HG03139 (cell line): ENCODE measurements around the gene ZBTB20.

ENCODE experiments used
- ATAC-seq: cut with Tn5 transposase; IDR thresholded peaks from one replicate; pipeline ENCODE4 v1.9.1; 2021; ENCODE audit not compliant: unreplicated experiment

Gene ZBTB20

GRCh38 chr3:114393367-114394072, 753.6 kb downstream of the ZBTB20 start:
- ATAC-seq: no peak

GRCh38 chr3:114392831-114393230, 754.3 kb downstream of the ZBTB20 start:
- no peak for ATAC-seq

- ATAC-seq: no peak
Measured at GRCh38 chr3:114389156-114389555, 757.9 kb downstream of the ZBTB20 start.

GRCh38 chr3:114384558-114384903, 762.6 kb downstream of the ZBTB20 start:
- ATAC-seq: no peak

GRCh38 chr3:114383875-114384557, 763.1 kb downstream of the ZBTB20 start:
- peak; percentile 86 for ATAC-seq

GRCh38 chr3:114380233-114380651, 766.8 kb downstream of the ZBTB20 start:
- ATAC-seq: no peak

GRCh38 chr3:114379266-114379665, 767.8 kb downstream of the ZBTB20 start:
- no peak for ATAC-seq

GRCh38 chr3:114378760-114379159, 768.3 kb downstream of the ZBTB20 start:
- no peak for ATAC-seq

GRCh38 chr3:114377426-114377825, 769.7 kb downstream of the ZBTB20 start:
- no peak for ATAC-seq

- no peak for ATAC-seq
Measured at GRCh38 chr3:114376516-114377185, 770.4 kb downstream of the ZBTB20 start.

GRCh38 chr3:114375608-114376421, 771.3 kb downstream of the ZBTB20 start:
- ATAC-seq: no peak

GRCh38 chr3:114374433-114374990, 772.6 kb downstream of the ZBTB20 start:
- ATAC-seq: no peak

- ATAC-seq: no peak
Measured at GRCh38 chr3:114370537-114371174, 776.4 kb downstream of the ZBTB20 start.

GRCh38 chr3:114365909-114366308, 781.2 kb downstream of the ZBTB20 start:
- ATAC-seq: no peak

GRCh38 chr3:114364806-114365654, 782.1 kb downstream of the ZBTB20 start:
- ATAC-seq: no peak

- ATAC-seq: no peak
Measured at GRCh38 chr3:114363554-114364202, 783.4 kb downstream of the ZBTB20 start.

- peak; percentile 58 for ATAC-seq
Measured at GRCh38 chr3:114362815-114363214, 784.3 kb downstream of the ZBTB20 start.

- ATAC-seq: no peak
Measured at GRCh38 chr3:114361391-114361790, 785.7 kb downstream of the ZBTB20 start.

GRCh38 chr3:114356525-114356924, 790.6 kb downstream of the ZBTB20 start:
- no peak for ATAC-seq
